ENCODE results near the gene TBL1X.

GRCh38 chrX:9418262-9418661, 46.6 kb upstream of the TBL1X start:
- TF ChIP-seq CTCF (conservative IDR thresholded peaks at IDR 0.05; ENCODE audit: low read depth, low read length) (no peak), EZH2 (IDR thresholded peaks at IDR 0.05; ENCODE audit: low read length, unreplicated experiment) (no peak)
